HepG2 (cell line): Measurements from ENCODE around the gene PAK1. TPM values are rescaled to one million over a fixed set of nuclear protein-coding genes. Genes with fewer than 3 reads are reported as not detected.

Experiments
- ATAC-seq: fragments of 200-7000 bp; cut with Tn5 transposase; 3 replicates; pipeline ENCODE4 v1.9.1; 2020; ENCODE audit warnings: mild to moderate bottlenecking, moderate library complexity
- BruUV-seq: library from RNA; stranded (reverse); fragments of 400-500 nt; replicated peaks from 2 replicates; lab custom pipeline; 2021; lab: Mats Ljungman, UMichigan
- CTCF ChIA-PET: fragments of 300-600 bp; formaldehyde crosslinking; extraction: SDS; loops from one replicate; lab custom pipeline; 2021; ENCODE audit warnings: low total read pairs, inconsistent platforms, low intra/inter-chr PET ratio; lab: Yijun Ruan, JAX
- POLR2A ChIA-PET: fragments of 350-600 bp; sonication (Branson Sonifier 250); formaldehyde crosslinking; loops from one replicate; lab custom pipeline; 2020; ENCODE audit warnings: antibody characterized with exemption, inconsistent platforms; lab: Yijun Ruan, JAX
- DNase-seq: peaks from one replicate; pipeline ENCODE4 v3.0.0-alpha.2; 2015; ENCODE audit warnings: low spot score
- FAIRE-seq: peaks from 3 replicates; lab custom pipeline; 2011; peaks lifted over from hg19 to GRCh38; lab: Jason Lieb, UNC
- H2AFZ ChIP-seq: one replicate; pipeline ENCODE4 v1.6.1; 2011; ENCODE audit warnings: low read length, inconsistent platforms
- H3K27ac ChIP-seq: fragments of 300-600 bp; 3 replicates; pipeline ENCODE4 v1.8.0; 2011; ENCODE audit warnings: mixed run types, mild to moderate bottlenecking, mixed read lengths, low read length, inconsistent platforms; ENCODE audit not compliant: insufficient read depth; ENCODE audit errors: extremely low read length
- H3K27me3 ChIP-seq, 2 experiments: fragments of 200-600 bp in 1 of 2; 2 replicates in 1 of 2; 3 replicates in 1 of 2; pipeline versions ENCODE4 v1.6.0 to v1.8.0; 2011; ENCODE audit warnings: low read length in 2 of 2, mild to moderate bottlenecking in 2 of 2, moderate library complexity in 2 of 2, inconsistent platforms in 1 of 2; ENCODE audit not compliant: insufficient read depth in 2 of 2, control insufficient read depth in 1 of 2
- H3K36me3 ChIP-seq, 2 experiments: fragments of 200-600 bp in 1 of 2; replicated peaks in 1 of 2; 2 replicates in 1 of 2; 3 replicates in 1 of 2; pipeline versions ENCODE4 v1.5.1 to v1.8.0; 2011; ENCODE audit warnings: low read length in 2 of 2, inconsistent platforms in 1 of 2; ENCODE audit not compliant: insufficient read depth in 2 of 2, control insufficient read depth in 1 of 2
- H3K4me1 ChIP-seq: 2 replicates; pipeline ENCODE4 v1.5.1; 2012; ENCODE audit warnings: low read length, inconsistent platforms; ENCODE audit not compliant: insufficient read depth
- H3K4me2 ChIP-seq: 2 replicates; pipeline ENCODE4 v1.6.0; 2011; ENCODE audit warnings: low read depth, low read length, inconsistent platforms
- H3K4me3 ChIP-seq, 3 experiments: fragments of 200-600 bp in 1 of 3; sonication (generic), shearing (Covaris generic) in 1 of 3; replicated peaks in 1 of 3; 2 replicates each; pipeline ENCODE4 v1.5.1; 2011 to 2016; ENCODE audit warnings: low read length in 3 of 3, inconsistent platforms in 2 of 3, low read depth in 2 of 3, mild to moderate bottlenecking in 2 of 3, control low read depth in 1 of 3, mixed read lengths in 1 of 3; ENCODE audit not compliant: insufficient read depth in 1 of 3
- H3K79me2 ChIP-seq: one replicate; pipeline ENCODE4 v1.6.1; 2011; ENCODE audit warnings: low read length, inconsistent platforms; ENCODE audit not compliant: insufficient read depth
- H3K9ac ChIP-seq: 2 replicates; pipeline ENCODE4 v1.6.0; 2011; ENCODE audit warnings: mild to moderate bottlenecking, low read depth, low read length, inconsistent platforms; ENCODE audit not compliant: insufficient read depth
- H3K9me3 ChIP-seq: 2 replicates; pipeline ENCODE4 v1.5.1; 2012; ENCODE audit warnings: mild to moderate bottlenecking, low read length
- H4K20me1 ChIP-seq: 2 replicates; pipeline ENCODE4 v1.6.0; 2011; ENCODE audit warnings: inconsistent platforms, mild to moderate bottlenecking, low read length, moderate library complexity; ENCODE audit not compliant: insufficient read depth
- BCL3 ChIP-seq: sonication (generic); formaldehyde crosslinking; IDR thresholded peaks from 2 replicates; pipeline ENCODE4 v1.5.1; 2020; ENCODE audit warnings: mild to moderate bottlenecking, missing genetic modification reagents, moderate library complexity
- DNMT1 ChIP-seq: sonication (generic); formaldehyde crosslinking; IDR thresholded peaks from 2 replicates; pipeline ENCODE4 v1.5.1; 2020; ENCODE audit warnings: mild to moderate bottlenecking, missing genetic modification reagents
- FOXP4 ChIP-seq: sonication (generic); formaldehyde crosslinking; IDR thresholded peaks from 2 replicates; pipeline ENCODE4 v1.4.0; 2020; ENCODE audit warnings: missing genetic modification reagents
- HMG20B ChIP-seq: conservative IDR thresholded peaks from 2 replicates; pipeline ENCODE4 v1.6.1; 2016; ENCODE audit warnings: missing genetic modification reagents, missing compliant biosample characterization
- MIXL1 ChIP-seq: IDR thresholded peaks from 2 replicates; pipeline ENCODE4 v1.6.1; 2016
- NFE2L2 ChIP-seq: fragments of 150-350 bp; IDR thresholded peaks from 2 replicates; pipeline ENCODE4 v1.6.1; 2014; ENCODE audit warnings: low read length
- POGK ChIP-seq: sonication (generic); formaldehyde crosslinking; conservative IDR thresholded peaks from 2 replicates; pipeline ENCODE4 v1.8.0; 2022; ENCODE audit warnings: mild to moderate bottlenecking, moderate library complexity, missing genetic modification reagents
- SP140L ChIP-seq: sonication (generic); formaldehyde crosslinking; IDR thresholded peaks from 2 replicates; pipeline ENCODE4 v1.4.0; 2020; ENCODE audit warnings: missing genetic modification reagents, borderline replicate concordance
- ZNF180 ChIP-seq: sonication (generic); formaldehyde crosslinking; IDR thresholded peaks from 2 replicates; pipeline ENCODE4 v1.4.0; 2020; ENCODE audit warnings: low read depth, missing genetic modification reagents, borderline replicate concordance
- ZNF496 ChIP-seq: sonication (generic); formaldehyde crosslinking; IDR thresholded peaks from 2 replicates; pipeline ENCODE4 v1.8.1; 2023; ENCODE audit warnings: mild to moderate bottlenecking, moderate library complexity, missing genetic modification reagents; ENCODE audit not compliant: insufficient replicate concordance
- WGBS: methylation state at CpG from one replicate; pipeline ENCODE4 v1.1.6; 2017; ENCODE audit warnings: low lambda C conversion rate; 5-methylcytosine and 5-hydroxymethylcytosine counted together
- in situ Hi-C: cut with HindIII; loops from 2 replicates; pipeline ENCODE4 v1.10.0; 2017; ENCODE audit warnings: low pct_unique_long_range_greater_than_20kb; ENCODE audit not compliant: extremely low pct_ligation_motif_present
- intact Hi-C: fragments of 100-400 bp; cut with micrococcal nuclease; formaldehyde crosslinking; loops from one replicate; pipeline ENCODE4 v1.10.0; 2022; ENCODE audit not compliant: unreplicated experiment
- polyA plus RNA-seq, 8 experiments: library from polyadenylated mRNA; depleted of rRNA in 3 of 8; stranded (reverse) in 7 of 8; unstranded in 1 of 8; fragments of >200 nt; fragmentation: Illumina TruSeq in 4 of 8; extraction: Trizol in 4 of 8; gene quantifications; 2 replicates each; pipeline versions ENCODE4 v1.2.1 to v1.2.3, GENCODE V29; 2011 to 2016; ENCODE audit warnings: low read depth in 4 of 8, missing spikeins in 1 of 8, mixed read lengths in 1 of 8; ENCODE audit not compliant: insufficient read depth in 1 of 8
- total RNA-seq, 5 experiments: library from RNA; depleted of rRNA; stranded (reverse); fragments of >200 nt; fragmentation: Illumina TruSeq; extraction: Trizol; gene quantifications; 2 replicates each; pipeline ENCODE4 v1.2.3, GENCODE V29; 2016; ENCODE audit warnings: low read depth in 1 of 5
- TF ChIP-seq, protein P1 (sequence below): fragments of 450-650 bp; IDR thresholded peaks from 2 replicates; pipeline ENCODE4 v1.6.1; 2017
- TF ChIP-seq, protein P2 (sequence below): sonication (generic); formaldehyde crosslinking; IDR thresholded peaks from 2 replicates; pipeline ENCODE4 v1.4.0; 2020; ENCODE audit warnings: mild to moderate bottlenecking, missing genetic modification reagents

PAK1 gene
- total and polyA plus RNA-seq, 2 of the 13 experiments (the other 11 are each of a cell fraction or from before 2014, with no cell fraction given): 1.5 to 4.3 TPM

- Histone ChIP-seq H3K9ac (no peak overlapping the region), H3K27ac (no peak overlapping the region), H3K4me1 (no peaks in the 10 kb centered on the region), H3K4me2 (no peak overlapping the region), H3K4me3 (no peak overlapping the region), H2AFZ (no peak overlapping the region), H4K20me1 (no peaks in the 10 kb centered on the region), H3K9me3 (no peaks in the 10 kb centered on the region), H3K79me2 (no peaks in the 10 kb centered on the region), H3K36me3 (no peaks in the 10 kb centered on the region), H3K27me3 (no peaks in the 10 kb centered on the region)
- intact Hi-C loops: loop anchor here (5.0 to 10.0 kb wide), 2 partner anchors 180 to 1353 kb away; no protein-coding TSS in a partner anchor
- POLR2A ChIA-PET: no interaction called here
- DNase-seq (no peak), FAIRE-seq (no peak), ATAC-seq (no peak)
- WGBS: 53% methylated on average over 3 of the region's 3 CpGs
- in situ Hi-C loops: no loop called here
- no TSS peak for BruUV-seq
- CTCF ChIA-PET: no interaction called here
- TF ChIP-seq ZNF496 (CRISPR knock-in tag) (no peak), ZNF180 (CRISPR knock-in tag) (no peak), BCL3 (no peak), POGK (CRISPR knock-in tag) (no peak), NFE2L2 (no peak), MIXL1 (no peak), SP140L (no peak), DNMT1 (CRISPR knock-in tag) (no peak), FOXP4 (no peak), HMG20B (no peak)
- TF ChIP-seq, protein P1, sequence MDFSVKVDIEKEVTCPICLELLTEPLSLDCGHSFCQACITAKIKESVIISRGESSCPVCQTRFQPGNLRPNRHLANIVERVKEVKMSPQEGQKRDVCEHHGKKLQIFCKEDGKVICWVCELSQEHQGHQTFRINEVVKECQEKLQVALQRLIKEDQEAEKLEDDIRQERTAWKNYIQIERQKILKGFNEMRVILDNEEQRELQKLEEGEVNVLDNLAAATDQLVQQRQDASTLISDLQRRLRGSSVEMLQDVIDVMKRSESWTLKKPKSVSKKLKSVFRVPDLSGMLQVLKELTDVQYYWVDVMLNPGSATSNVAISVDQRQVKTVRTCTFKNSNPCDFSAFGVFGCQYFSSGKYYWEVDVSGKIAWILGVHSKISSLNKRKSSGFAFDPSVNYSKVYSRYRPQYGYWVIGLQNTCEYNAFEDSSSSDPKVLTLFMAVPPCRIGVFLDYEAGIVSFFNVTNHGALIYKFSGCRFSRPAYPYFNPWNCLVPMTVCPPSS: no peak
- TF ChIP-seq, protein P2, sequence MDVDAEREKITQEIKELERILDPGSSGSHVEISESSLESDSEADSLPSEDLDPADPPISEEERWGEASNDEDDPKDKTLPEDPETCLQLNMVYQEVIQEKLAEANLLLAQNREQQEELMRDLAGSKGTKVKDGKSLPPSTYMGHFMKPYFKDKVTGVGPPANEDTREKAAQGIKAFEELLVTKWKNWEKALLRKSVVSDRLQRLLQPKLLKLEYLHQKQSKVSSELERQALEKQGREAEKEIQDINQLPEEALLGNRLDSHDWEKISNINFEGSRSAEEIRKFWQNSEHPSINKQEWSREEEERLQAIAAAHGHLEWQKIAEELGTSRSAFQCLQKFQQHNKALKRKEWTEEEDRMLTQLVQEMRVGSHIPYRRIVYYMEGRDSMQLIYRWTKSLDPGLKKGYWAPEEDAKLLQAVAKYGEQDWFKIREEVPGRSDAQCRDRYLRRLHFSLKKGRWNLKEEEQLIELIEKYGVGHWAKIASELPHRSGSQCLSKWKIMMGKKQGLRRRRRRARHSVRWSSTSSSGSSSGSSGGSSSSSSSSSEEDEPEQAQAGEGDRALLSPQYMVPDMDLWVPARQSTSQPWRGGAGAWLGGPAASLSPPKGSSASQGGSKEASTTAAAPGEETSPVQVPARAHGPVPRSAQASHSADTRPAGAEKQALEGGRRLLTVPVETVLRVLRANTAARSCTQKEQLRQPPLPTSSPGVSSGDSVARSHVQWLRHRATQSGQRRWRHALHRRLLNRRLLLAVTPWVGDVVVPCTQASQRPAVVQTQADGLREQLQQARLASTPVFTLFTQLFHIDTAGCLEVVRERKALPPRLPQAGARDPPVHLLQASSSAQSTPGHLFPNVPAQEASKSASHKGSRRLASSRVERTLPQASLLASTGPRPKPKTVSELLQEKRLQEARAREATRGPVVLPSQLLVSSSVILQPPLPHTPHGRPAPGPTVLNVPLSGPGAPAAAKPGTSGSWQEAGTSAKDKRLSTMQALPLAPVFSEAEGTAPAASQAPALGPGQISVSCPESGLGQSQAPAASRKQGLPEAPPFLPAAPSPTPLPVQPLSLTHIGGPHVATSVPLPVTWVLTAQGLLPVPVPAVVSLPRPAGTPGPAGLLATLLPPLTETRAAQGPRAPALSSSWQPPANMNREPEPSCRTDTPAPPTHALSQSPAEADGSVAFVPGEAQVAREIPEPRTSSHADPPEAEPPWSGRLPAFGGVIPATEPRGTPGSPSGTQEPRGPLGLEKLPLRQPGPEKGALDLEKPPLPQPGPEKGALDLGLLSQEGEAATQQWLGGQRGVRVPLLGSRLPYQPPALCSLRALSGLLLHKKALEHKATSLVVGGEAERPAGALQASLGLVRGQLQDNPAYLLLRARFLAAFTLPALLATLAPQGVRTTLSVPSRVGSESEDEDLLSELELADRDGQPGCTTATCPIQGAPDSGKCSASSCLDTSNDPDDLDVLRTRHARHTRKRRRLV: no peak
Measured at GRCh38 chr11:77374611-77375031, 99.3 kb downstream of the PAK1 start.
